Stimulated activated naive CD4-positive, alpha-beta T cell (primary cell): ENCODE data around the gene HLA-B.
A peak's percentile ranks its signal among the peaks of the same experiment; 100 is the strongest.
"Not testable (repeated sequence)": the region's sequence is repeated elsewhere in the genome, so short reads cannot be mapped to it uniquely, and the experiment has no call there.

Experiments used
- DNase-seq, 6 experiments: peaks; one replicate each; lab custom pipeline; 2025; lab: John Stamatoyannopoulos, UW

The HLA-B gene

DNA sequence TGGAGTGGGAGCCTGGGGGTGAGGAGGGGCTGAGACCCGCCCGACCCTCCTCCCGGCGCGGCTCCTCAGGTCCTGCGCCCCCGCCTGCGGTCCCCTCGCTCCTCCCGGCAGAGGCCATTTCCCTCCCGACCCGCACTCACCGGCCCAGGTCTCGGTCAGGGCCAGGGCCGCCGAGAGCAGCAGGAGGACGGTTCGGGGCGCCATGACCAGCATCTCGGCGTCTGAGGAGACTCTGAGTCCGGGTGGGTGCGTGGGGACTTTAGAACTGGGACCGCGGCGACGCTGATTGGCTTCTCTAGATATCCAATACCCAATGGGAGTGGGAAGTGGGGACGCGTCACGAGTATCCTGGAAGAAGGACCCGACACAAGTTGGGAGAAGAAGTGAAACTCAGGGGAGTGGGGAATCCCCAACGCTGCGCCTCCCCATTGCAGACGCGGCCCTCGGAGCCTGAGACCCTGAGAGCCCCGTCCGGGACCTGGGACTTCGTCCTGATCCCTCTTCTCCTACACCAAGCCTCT lies at the start of gene HLA-B:
Gene HLA-B (minus strand): TSS at position 234 of the 521 bp plus-strand sequence. CDS start 21 bp downstream, at position 213.
- peak; percentile 73 to 94 (median 86) for DNase-seq

DNA sequence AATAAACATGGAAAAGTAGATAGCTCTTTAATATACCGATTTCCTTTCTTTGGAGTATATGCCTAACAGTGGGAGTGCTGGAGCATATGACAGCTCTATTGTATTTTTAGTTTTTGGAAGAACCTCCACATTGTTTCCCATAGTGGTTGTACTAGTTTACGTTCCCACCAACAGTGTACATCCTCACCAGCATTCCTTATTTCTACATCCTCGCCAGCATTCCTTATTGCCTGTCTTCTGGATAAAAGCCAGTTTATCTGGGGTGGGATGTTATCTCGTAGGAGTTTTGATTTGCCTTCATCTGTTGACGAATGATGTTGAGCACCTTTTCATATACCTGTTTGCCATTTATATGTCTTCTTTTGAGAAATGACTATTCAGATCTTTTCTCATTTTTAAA lies 49.0 kb upstream of the HLA-B start:
- DNase-seq, result no peak

DNA sequence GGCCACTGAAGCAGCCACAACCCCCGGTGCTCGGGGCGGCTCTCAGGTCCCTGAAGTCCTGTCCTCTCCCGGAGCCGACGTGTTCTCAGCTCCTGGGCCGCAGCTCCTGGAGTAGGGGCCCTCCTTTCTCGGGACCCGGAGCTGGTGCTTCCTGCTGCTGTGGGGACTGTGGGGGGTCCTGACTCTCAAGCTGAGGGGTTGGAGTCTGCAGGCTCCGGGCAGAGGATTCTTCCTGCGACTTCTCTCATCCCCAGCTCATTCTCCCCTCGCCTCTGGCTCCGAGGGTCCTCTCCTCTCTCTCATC lies 47.0 kb upstream of the HLA-B start:
- DNase-seq, result not testable (repeated sequence)

DNA sequence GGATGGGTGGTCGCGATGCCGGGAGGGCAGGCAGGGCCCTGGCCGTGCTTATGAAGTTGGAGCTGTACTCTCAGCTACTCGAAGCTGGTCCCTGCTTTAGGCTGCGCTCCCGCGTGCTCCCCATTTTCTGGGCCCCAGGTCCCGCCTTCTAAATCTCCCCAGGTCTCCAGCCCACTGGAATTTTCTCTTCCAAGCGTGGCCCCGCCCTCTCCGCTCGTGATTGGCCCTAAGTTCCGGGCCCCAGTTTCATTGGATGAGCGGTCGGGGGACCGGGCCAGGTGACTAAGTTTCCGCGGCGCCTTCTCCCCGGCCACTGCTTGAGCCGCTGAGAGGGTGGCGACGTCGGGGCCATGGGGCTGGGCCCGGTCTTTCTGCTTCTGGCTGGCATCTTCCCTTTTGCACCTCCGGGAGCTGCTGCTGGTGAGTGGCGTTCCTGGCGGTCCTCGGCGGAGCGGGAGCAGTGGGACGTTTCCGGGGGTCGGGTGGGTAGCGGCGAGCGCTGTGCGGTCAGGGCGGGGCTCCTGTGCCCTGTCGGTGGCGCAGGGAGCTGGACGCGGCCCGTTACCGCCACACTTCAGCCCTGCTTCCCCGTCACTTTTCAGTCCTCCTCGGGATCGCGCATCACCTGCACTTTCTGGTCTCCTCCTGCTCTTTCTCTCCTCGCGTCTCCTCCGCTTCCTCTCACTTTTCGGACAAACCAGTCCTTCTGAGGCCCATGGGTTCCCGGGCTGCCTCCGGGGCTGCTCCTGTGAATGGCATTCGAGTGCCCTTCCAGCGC lies 46.5 kb upstream of the HLA-B start, which contains the start of gene MICA:
Gene MICA (plus strand): TSS at position 313 of the 778 bp plus-strand sequence. CDS start 38 bp downstream, at position 351.
- peak; percentile 20 to 74 (median 42) for DNase-seq

DNA sequence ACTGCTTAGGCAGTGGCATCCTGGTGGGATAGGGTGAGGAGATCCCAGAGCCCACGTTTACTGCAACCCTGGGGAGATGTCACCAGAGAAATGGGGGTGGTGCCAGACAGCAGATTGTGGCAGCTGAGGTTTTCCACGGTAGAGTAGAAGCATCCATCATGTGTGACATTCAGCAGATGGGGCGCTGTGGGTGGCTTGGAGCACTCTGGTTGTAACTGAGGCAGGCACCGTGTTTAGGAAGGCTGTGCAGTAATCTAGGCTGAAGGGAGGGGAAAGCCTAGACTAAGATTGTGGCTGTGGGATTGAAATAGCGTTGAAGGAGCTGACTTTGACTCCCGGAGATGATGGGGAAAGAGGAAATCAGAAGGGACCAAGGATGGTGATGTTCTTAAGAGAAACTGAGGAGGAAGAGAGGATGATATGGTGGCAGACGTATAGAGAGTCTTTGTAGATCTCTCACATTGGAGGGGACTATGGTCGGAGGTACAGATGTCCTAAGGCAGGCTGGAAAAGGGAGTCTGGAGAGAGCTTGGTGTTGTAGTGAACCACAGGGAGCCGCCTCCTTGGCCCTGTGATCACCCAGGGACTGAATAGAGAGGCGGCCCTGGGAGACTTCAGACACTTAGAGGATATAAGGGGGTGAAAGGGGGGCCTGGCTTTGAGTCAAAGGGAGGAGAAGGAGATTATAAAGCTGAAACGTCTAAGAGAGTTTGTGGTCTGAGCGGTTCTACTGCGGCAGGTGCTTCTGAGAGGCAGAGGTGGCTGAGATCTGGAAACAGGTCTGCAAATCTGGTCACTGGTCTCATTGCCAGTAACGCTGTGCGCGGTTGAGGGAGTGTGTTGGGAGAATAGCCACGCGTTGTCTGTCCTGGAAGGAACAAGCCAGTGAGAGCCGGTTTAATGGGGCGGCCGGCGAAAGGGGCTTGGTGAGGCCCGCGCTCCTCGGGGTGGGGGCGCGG lies 45.6 kb upstream of the HLA-B start:
- peak in 5 of 6 experiments; percentile 5 to 45 (median 34) for DNase-seq

DNA sequence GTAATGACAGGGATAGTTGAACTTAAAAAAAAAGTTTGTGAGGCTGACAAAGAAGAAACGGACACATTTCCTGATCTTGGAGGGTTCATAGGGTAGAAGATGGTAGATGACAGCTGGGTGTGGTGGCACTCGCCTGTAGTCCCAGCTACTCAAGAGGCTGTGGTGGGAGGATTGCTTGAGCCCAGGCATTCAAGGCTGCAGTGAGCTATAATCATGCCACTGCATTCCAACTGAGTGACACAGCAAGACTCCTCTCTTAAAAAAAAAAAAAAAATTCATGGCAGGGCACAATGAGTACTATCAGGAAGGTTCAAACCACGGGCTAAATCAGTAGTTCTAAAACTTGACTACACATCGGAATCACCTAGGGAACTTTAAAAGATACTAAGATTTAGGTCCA lies 44.4 kb upstream of the HLA-B start:
- no peak for DNase-seq

DNA sequence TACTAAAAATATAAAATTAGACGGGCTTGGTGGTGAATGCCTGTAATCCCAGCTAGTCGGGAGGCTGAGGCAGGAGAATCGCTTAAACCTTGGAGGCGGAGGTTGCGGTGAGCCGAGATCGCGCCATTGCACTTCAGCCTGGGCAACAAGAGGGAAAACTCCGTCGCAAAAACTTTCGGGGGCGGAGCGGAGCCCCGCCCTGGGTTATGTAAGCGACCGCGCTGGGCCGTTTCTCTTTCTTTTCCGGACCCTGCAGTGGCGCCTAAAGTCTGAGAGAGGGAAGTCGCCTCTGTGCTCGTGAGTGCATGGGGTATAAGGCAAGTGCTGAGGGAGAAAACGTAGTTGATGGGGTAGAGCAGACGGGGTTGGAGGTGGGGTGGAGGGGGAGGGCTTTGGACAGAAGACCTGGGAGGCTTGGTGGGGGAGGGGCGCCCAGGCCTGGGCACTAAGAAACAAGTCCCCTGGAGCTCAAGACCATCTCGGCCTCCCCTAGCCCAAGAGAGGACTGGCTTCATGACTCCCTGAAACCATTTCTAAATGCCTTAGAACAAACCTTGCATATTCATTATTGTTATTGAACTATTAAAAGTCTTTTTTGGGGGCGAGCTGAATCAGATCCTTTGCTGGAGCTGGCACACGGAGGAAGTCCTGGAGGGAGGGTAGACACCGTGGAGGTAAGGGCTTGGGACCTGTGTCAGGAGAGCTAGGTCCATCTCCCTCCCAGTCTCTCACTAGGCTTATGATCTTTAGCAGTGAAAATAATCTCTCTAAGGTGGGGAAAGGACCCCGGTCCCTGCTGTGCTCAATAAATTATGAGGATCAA lies 43.7 kb upstream of the HLA-B start:
- DNase-seq, result peak; percentile 54 to 77 (median 66)

DNA sequence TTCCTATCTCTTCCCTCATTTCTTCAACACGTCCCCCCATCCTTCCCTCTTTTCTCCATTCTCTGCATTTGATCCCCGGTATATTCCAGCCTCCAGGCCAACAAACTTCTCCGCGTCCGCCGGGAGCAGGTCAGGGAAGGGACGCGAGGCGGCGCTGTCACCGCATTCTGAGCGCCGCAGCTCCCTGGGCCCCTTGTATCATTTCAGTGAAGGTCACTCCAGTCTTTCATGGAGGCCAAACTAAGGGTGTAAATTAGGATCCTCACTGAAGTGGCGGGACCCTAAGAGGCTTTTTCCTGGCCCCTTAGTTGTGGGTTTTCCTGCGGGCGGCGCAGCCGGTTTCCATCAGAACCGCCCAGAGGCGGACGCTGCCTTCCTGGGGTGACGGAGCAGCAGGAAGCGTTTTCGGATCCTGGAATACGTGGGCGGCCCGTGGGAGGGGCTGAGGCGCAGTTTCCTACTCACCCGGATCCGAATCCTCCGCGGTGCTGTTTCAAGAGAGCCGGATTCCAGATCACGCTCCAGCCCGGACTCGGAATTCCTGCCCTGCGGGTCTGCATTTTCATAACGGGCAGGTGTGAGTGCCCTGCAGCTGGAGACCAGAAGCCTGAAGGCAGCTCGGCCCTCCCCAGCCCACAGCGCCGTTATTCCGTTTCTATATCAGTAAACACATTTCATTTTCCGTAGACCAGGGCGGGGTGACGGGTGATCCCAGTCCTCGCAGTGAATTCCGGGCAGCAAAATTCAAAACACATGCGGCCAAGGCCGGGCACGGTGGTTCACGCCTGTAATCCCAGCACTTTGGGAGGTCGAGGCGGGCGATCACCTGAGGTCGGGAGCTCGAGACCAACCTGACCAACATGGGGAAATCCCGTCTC lies 42.8 kb upstream of the HLA-B start:
- peak; percentile 21 to 70 (median 56) for DNase-seq

DNA sequence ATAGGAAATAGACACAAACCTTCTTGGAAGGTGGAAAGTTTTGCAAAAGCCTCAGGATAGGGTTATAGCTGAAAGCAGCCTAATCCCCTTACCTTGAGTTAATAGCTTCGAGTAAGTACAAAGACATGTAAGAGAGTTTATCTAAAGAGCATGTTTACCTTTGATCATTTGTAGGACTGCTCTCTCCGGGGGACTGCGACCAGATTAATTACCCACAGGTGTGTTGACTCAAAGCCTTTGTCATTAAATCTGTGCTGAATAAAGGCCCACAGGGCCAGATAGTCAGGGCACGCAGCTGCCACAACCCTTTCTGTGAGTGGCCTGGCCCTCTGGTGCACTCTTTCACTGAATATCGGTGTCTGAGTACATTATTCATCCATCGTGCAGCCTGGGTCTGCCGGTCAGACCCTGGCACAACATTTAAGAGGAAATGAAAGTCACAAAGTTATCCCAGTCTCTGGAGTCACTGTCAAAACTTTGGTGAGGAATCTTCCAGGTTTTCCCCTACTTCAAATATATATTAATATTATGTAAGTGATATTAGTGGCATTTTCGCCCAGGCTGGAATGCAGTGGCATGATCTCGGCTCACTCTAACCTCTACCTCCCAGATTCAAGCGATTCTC lies 41.0 kb upstream of the HLA-B start:
- no peak for DNase-seq

DNA sequence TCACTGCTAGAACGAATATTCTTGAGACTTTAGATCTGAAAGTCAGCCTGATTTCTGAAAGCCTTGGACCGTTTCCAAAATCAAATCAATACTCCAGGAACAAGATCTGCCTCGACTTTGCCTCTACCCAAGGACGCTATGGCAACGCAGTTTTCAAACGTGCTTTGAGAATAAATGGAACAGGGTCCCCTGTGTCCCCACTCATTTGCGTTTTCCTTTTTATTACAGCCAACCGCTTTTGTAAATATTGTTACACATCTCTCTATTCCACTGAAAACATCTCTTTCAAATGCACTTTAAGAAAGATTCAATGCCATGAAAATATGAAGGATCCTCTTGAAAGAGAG lies 40.1 kb upstream of the HLA-B start:
- not testable (repeated sequence) for DNase-seq

DNA sequence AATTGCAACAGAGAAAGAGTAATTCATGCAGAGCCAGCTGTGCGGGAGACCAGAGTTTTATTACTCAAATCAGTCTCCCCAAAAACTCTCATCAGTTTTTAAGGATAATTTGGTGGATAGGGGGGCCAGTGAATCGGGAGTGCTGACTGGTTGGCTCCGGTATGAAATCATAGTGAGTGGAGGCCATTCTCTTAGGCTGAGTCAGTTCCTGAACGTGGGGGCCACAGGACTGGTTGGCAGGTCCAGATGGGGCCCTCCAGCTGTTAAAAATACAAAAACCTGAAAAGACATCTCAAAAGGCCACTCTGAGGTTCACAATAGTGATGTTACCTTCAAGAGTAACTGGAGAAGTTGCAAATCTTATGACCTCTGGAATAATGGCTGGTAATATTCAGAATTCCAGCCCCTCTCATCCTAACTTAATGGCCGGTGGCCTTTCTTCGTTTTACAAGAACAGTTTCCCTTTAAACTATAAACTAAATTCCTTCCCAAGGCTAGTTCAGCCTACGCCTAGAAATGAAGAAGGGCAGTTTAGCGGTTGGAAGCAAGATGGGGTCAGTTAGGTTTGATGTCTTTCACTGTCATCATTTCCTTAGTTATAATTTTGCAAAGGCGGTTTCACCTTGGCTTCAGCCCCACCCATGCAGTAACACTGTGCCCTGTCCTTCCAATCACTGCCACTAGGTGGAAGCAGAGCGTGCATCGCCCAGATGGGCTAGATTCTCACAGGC lies 39.6 kb upstream of the HLA-B start:
- peak; percentile 62 to 86 (median 79) for DNase-seq

DNA sequence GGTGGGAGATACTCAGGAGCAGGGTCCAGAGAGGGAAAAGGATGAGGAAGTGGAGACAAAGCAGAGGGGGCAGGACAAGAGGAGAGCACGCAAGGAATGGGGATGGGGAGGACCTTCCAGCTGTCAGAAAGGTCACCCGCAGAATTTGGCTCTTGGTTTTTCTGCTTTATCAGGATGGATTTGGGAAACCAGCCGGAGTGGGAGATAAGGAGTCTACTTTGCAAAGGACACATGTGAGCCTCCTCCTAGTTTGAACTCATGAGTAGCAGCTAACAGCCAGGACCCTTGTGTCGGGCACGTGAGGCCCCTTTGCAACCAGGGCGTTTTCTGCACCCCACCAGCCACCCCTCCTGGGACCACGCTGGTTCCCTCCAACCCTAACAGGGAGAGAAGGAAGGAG lies 38.9 kb upstream of the HLA-B start:
- DNase-seq, result no peak

DNA sequence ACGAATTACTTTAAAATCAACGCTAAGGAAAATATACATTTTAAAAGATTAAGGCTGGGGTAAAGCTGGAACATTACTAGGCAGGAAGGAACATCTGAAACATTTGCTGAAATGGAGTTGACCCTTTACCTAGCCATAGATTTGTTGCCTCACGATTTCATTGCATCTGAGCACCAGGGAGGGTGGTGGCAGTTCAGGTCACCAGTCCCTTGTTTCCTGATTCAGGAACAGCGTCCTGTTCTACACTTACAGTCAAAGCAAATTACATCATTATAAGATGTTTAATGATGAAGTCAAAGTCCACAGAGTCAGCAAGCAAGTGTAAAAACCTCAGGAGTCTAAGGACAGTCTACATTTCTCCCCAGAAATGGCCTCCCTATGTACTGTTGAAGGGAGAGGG lies 37.4 kb upstream of the HLA-B start:
- no peak for DNase-seq

DNA sequence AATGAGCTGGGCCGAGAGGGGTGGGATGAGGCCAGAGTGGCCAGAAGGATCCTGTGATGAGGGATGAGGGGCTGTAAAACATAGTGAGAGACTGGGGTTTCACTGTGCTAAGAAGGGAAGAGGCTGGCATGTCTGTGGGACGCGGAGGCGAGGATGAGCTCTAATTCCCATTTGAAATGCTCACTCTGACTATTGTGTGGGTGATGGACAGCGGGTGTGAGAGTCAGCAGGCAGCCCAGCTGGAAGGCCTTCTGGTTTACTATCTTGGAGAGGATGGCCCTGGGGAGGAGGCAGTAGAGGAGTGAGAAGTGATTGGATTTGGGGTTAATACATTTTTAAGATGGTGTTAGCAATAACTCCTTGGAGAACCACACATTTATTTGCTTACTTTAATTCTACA lies 37.0 kb upstream of the HLA-B start:
- DNase-seq, result no peak

DNA sequence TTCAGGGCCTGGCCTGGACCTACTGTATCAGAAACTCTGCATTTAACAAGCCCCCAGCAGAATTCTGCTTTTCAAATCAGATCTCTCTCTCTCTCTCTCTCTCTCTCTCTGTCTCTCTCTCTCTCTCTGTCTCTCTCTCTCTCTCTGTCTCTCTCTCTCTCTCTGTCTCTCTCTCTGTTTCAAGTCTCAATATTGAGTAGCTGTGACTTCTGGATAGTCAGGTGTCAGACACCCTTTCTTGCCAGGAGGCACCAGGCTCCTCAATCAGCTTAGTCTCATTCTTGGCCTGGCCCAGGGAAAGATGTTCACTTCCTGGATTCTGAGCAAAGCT lies 32.8 kb upstream of the HLA-B start:
- DNase-seq, result not testable (repeated sequence)

DNA sequence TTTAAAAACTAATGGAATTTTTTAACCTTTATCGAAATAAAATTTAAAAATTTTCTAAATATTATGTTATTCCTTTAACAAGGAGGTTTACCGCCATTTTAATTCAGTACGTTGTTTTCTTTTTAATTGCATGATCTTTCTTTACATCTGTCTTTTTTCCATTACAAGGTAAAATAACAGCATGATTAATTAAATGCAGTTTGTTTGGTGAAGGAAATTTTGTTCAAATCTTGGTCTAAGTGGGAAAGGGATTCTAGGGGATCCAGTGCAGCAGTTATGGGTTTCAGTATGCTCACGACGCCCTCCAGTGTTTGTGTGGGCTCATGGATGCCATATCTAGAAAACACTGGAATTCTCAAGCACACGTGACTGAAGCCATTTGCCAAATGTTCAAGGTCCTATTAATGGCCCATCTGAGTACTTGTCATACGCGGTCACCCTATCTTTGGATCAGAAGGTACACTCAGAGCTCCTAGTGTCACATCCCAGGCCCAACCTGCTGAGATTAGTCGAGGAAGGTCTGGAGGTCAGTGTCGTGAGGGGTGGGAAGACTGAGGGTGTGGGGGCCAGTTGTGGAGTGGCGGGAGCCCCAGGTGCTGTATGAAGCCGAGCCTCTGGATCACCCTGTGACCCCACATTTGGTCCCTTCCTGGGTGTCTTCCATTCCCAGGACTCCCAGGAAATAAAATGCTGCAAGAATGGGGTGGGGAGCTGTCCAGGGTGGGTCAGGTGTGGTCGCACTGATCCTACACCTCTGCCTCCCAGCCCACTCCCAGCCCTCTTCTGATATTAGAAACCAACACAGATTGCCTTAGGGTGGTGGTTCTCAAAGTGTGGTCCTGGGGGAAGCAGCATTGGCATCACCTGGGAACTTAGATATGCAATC lies 32.2 kb upstream of the HLA-B start:
- DNase-seq, result not testable (repeated sequence)

DNA sequence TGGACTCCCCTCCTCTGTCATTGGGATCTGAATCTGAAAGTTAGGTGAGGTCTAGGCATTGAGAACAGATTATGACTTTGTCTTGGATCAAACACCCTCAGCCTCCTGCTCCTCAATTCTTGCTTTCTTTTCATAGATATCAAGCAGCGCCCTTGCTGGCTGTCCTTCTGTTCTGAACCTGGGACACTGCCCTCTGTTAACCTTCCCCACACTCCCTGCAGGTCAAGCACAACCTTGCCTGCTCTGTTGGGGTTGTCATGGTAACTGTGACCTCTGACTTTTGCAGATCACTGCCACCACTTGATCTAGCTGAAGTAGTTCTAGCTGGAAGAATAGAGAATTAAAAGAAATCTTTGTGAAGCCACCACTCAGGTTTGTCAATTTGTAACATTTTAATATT lies 30.0 kb upstream of the HLA-B start:
- no peak for DNase-seq

DNA sequence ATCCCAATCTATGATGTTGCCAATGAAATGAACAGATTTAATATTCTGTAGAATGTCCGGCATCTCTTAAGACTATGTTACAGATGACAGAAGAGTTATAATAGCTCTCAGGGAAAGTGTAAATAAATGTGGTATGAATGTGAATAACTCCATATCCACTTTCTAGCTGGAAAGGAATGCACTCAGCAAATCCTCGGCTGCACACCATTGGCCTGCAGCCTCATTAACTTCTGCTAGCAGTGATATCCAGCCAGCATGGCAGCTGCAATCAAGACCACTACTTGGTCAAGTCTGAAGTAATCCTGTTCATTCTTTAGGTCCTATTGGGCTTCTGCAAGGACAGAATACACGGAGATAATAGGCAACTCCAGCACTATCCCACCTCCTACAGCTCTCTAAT lies 29.1 kb upstream of the HLA-B start:
- DNase-seq, result no peak

DNA sequence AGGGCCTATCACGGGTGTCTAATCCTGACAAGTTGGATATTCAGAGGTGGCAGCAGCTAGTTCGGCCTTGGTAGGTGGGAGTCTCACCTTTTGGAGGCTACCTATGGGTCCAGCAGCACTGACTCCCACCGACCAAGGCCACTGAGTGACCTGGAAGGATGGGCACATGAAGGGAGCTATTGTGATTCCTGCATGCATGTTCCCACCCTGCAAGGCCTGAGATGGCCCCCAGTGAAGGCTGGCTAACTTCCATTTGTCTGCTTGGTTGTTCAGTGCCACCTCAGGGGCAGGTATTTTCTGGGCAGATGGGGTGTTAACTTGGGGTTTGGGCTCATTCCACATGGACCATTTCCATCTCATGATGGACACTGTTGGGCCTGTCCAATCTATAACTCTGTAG lies 28.1 kb upstream of the HLA-B start:
- no peak for DNase-seq
